OCI-LY3 (cell line): Measurements from ENCODE around the gene USP17L12.
"Not testable (repeated sequence)": the region's sequence is repeated elsewhere in the genome, so short reads cannot be mapped to it uniquely, and the experiment has no call there.

Experiments used
- CTCF ChIP-seq: fragments of 200-600, 300-600 bp; sonication (generic); IDR thresholded peaks from 2 replicates; pipeline ENCODE4 v1.5.1; 2014; ENCODE audit warnings: antibody characterized with exemption, low read length, low read depth
- EZH2phosphoT487 ChIP-seq: fragments of 200-600 bp; shearing (Covaris generic); IDR thresholded peaks from 2 replicates; pipeline ENCODE4 v1.6.1; 2018; ENCODE audit warnings: antibody characterized with exemption, mixed run types, low read depth

- TF ChIP-seq CTCF, EZH2phosphoT487: not testable (repeated sequence)
Observed at GRCh38 chr4:9224596-9224995, 4.6 kb downstream of the USP17L12 start, which contains the start of gene USP17L13.
